ENCODE measurements around the gene BBX.

DNA sequence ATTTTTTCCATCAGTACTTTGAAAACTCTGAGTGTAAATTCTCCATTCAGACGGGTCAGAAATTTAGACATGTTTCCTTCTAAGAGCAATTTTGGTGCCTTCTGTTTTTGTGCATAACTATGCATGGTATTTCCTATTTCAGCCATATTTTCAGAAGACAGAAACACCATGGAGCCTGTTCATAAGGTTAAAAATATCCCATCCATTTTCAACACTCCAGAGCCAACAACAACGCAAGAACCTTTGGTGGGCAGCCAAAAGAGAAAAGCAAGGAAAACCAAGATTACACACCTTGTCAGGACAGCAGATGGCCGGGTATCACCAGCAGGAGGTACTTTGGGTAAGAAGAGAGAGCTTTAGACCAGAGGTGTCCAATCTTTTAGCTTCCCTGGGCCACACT is 275.6 kb downstream of the BBX start:
- TF ChIP-seq POLR2AphosphoS5 (IDR thresholded peaks at IDR 0.05) (no peak), POLR2A (IDR thresholded peaks at IDR 0.05) (no peak)

All from gastroesophageal sphincter (tissue), 2 donors.